Stimulated activated naive CD4-positive, alpha-beta T cell (primary cell): Measurements from ENCODE around the gene SPINK13.

Source experiments
- DNase-seq, 6 experiments: peaks; one replicate each; lab custom pipeline; 2025; lab: John Stamatoyannopoulos, UW

Gene SPINK13

GRCh38 chr5:148312153-148312552, 43.6 kb downstream of the SPINK13 start, which contains the start of gene SPINK7:
TSS of gene SPINK7 (plus strand) at chr5:148312423. CDS start at chr5:148312484, 61 bp downstream.
- DNase-seq = no peak

DNA sequence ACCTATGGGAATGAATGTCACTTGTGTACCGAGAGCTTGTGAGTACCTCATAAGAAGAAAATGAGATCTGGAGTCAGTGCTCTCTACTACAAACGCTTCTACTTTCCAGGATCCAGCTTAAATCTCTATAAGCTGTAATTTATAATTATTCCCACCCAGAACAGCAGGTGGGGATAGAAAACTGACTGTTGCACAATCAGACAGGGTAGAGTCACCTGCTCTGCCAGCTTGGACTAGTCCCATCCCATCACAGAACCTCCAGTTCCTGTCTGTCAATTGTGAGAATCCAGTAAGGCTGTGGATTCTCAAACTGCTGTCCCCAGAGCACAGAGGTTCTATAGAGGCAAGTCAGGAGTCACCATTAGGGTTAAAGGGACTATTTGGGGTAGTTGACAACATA, 45.6 kb downstream of the SPINK13 start:
- no peak for DNase-seq

DNA sequence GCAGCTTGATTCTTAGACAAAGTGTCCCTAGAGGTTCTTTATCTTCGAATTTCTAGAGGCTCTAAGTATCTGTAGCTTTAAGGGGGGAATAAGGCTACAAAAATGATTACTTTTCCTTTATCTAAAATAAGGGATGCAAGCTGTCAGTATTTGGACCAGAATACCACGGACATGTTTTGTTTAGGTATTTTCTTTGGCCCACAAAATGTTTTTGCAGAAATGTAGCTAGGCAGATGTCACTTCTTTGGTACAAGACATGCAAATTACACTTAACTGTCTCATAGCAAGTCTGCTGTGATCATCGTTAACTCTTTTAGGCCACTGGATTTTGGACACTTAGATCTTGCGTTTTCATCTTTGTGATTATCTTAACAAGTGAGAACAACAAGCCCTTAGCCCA, 46.1 kb downstream of the SPINK13 start:
- DNase-seq = no peak

GRCh38 chr5:148320011-148320963, 51.7 kb downstream of the SPINK13 start:
- peak in 3 of 6 experiments; percentile 10 to 76 (median 16) for DNase-seq

- no peak for DNase-seq
These were observed 64.8 kb downstream of the SPINK13 start for GRCh38 chr5:148333262-148333849.

DNA sequence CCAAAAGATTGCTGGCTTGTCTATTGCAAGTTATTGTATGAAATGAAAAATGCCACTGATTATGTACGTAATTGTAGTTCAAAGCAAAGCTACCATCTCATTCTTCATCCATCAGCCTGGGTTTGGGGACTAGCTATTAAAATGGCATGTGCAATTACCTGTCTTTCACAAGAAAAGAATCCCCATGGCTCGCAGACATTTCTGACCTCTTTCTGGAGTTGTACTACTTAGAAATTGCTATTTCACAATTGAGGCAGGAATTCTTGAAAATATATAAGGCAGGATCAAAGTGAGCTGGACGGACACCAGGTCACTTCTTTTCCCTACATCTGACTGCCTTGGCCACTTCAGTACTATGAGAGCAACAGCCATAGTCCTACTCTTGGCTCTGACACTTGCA, 66.7 kb downstream of the SPINK13 start, which contains the start of gene SPINK9:
Gene SPINK9, plus strand, starts transcription at position 301 of the 400 bp plus-strand sequence. Its CDS starts 55 bp downstream, at position 356.
- no peak for DNase-seq
